Right renal cortex interstitium (tissue), 3 donors: ENCODE results near the gene RYR2. TPM values are rescaled to one million over a fixed set of nuclear protein-coding genes. Genes with fewer than 3 reads are reported as not detected.

ENCODE experiments used
- DNase-seq, 3 donors: peaks; one replicate each; pipeline ENCODE4 v3.0.0-alpha.2; 2013; ENCODE audit warnings: low read depth in 3 of 3, low spot score in 2 of 3
- polyA plus RNA-seq, 3 donors: library from polyadenylated mRNA; unstranded; fragments of 120-200 nt; gene quantifications; one replicate each; pipeline ENCODE4 v1.2.1, GENCODE V29; 2013; ENCODE audit not compliant: insufficient read length in 3 of 3

RYR2 gene
- polyA plus RNA-seq, 3 donors = 1.2 to 2.3 (median 1.4) TPM

- no peak for DNase-seq
These were observed 566.4 kb downstream of the RYR2 start for GRCh38 chr1:237608433-237608832.

GRCh38 chr1:237610157-237610556 lies 568.2 kb downstream of the RYR2 start:
- no peak for DNase-seq

GRCh38 chr1:237613984-237614383 lies 572.0 kb downstream of the RYR2 start:
- DNase-seq = no peak

- DNase-seq = no peak
These were observed 577.6 kb downstream of the RYR2 start for GRCh38 chr1:237619553-237619952.

GRCh38 chr1:237634922-237635321 lies 592.9 kb downstream of the RYR2 start:
- DNase-seq = no peak

- no peak for DNase-seq
These were observed 596.6 kb downstream of the RYR2 start for GRCh38 chr1:237638555-237638954.

GRCh38 chr1:237640011-237640671 lies 598.2 kb downstream of the RYR2 start:
- no peak for DNase-seq

- DNase-seq = no peak
These were observed 599.0 kb downstream of the RYR2 start for GRCh38 chr1:237640966-237641365.

GRCh38 chr1:237650809-237651208 lies 608.8 kb downstream of the RYR2 start:
- DNase-seq = no peak

- DNase-seq = no peak
These were observed 613.8 kb downstream of the RYR2 start for GRCh38 chr1:237655778-237656177.

GRCh38 chr1:237664348-237664747 lies 622.4 kb downstream of the RYR2 start:
- DNase-seq = no peak

- no peak for DNase-seq
These were observed 628.3 kb downstream of the RYR2 start for GRCh38 chr1:237670302-237670701.

- DNase-seq = no peak
These were observed 629.3 kb downstream of the RYR2 start for GRCh38 chr1:237671262-237671661.

GRCh38 chr1:237671935-237672334 lies 630.0 kb downstream of the RYR2 start:
- DNase-seq = no peak

- DNase-seq = no peak
These were observed 630.8 kb downstream of the RYR2 start for GRCh38 chr1:237672748-237673147.

- DNase-seq = no peak
These were observed 631.6 kb downstream of the RYR2 start for GRCh38 chr1:237673631-237674030.

- DNase-seq = peak in 1 of 3 donors; percentile 3
These were observed 636.0 kb downstream of the RYR2 start for GRCh38 chr1:237677979-237678378.

GRCh38 chr1:237679687-237680086 lies 637.7 kb downstream of the RYR2 start:
- DNase-seq = no peak

GRCh38 chr1:237681210-237681609 lies 639.2 kb downstream of the RYR2 start:
- no peak for DNase-seq

GRCh38 chr1:237684236-237684635 lies 642.3 kb downstream of the RYR2 start:
- DNase-seq = no peak

- no peak for DNase-seq
These were observed 643.6 kb downstream of the RYR2 start for GRCh38 chr1:237685551-237685950.

GRCh38 chr1:237687804-237688203 lies 645.8 kb downstream of the RYR2 start:
- no peak for DNase-seq

- DNase-seq = no peak
These were observed 648.7 kb downstream of the RYR2 start for GRCh38 chr1:237690656-237691055.
